NCI-H1092 (cell line): Measurements from ENCODE around the gene USP20.

ENCODE experiments used
- DNase-seq: peaks from one replicate; lab custom pipeline; 2025; lab: John Stamatoyannopoulos, UW

The USP20 gene

DNA sequence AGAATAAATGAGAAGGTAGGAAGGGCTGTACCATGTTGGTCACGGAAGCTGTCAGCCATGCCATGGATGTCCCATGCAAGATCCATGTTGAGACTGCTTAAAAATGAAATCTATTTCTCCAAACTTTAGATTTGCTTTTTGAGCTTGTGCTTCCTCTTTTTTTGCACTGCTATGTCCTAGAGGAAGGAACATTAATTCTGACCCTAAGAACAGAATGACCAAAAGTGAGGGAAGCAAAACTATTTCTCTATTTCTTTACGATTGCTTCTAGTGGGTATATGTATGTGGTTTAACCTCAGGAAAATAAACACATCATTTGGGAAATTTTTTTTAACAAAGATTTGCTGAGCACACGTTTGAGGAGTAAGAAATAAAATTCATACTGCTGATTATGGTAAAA is 84.6 kb downstream of the USP20 start:
- DNase-seq = no peak

- no peak for DNase-seq
These were observed 86.6 kb downstream of the USP20 start for GRCh38 chr9:129921905-129922304.

- DNase-seq = no peak
These were observed 88.3 kb downstream of the USP20 start for GRCh38 chr9:129923589-129923988.

DNA sequence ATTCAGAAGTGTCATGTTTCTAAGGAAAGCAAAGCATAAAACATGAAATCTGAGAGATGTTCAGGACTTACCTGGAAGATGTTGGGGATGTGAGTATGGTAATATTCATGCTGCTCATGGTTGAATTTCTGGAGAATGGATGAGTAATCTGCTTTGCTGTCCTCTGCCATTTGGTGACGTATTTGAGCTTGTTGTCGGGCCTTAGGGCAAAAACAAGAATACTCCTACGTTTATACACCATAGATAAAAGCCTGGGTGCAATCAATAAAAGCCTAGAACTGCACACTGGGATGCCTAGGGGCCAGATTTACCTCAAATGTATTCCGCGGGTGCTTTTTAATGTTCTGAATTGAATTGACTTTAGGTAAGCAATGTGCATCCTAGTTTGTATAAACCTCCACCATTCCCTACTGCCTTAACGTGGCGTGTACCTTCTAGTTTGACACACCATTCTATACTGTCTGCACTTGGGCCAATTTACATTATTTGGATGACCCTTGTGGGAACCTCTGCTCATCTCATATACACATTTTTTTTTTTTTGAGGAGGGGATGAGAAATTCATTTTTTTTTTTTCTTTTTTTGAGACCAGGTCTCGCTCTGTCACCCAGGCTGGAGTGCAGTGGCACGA is 94.4 kb downstream of the USP20 start:
- DNase-seq = no peak

DNA sequence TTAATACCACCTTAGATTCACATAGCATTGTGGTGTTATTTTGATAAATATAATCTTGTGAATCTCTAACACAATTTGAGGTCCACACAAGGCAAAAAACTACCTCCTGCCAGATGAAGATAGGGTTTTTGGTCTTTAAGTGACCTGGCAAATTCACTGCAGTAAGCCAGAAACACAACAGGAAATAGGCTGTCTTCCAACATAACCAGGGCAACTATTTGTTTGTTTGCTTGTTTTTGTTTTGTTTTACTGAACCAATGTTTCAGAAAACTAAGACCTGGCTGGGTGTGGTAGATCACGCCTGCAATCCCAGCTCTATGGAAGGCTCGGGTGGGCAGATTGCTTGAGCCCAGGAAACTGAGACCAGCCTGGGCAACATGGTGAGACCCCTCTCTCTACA is 95.5 kb downstream of the USP20 start:
- no peak for DNase-seq
